HepG2 (cell line): ENCODE results near the gene FBF1. TPM values are rescaled to one million over a fixed set of nuclear protein-coding genes. Genes with fewer than 3 reads are reported as not detected.

Experiments
- ATAC-seq: fragments of 200-7000 bp; cut with Tn5 transposase; 3 replicates; pipeline ENCODE4 v1.9.1; 2020; ENCODE audit warnings: mild to moderate bottlenecking, moderate library complexity
- BruUV-seq: library from RNA; stranded (reverse); fragments of 400-500 nt; replicated peaks from 2 replicates; lab custom pipeline; 2021; lab: Mats Ljungman, UMichigan
- CTCF ChIA-PET: fragments of 300-600 bp; formaldehyde crosslinking; extraction: SDS; loops from one replicate; lab custom pipeline; 2021; ENCODE audit warnings: low total read pairs, inconsistent platforms, low intra/inter-chr PET ratio; lab: Yijun Ruan, JAX
- POLR2A ChIA-PET: fragments of 350-600 bp; sonication (Branson Sonifier 250); formaldehyde crosslinking; loops from one replicate; lab custom pipeline; 2020; ENCODE audit warnings: antibody characterized with exemption, inconsistent platforms; lab: Yijun Ruan, JAX
- DNase-seq: peaks from one replicate; pipeline ENCODE4 v3.0.0-alpha.2; 2015; ENCODE audit warnings: low spot score
- FAIRE-seq: peaks from 3 replicates; lab custom pipeline; 2011; peaks lifted over from hg19 to GRCh38; lab: Jason Lieb, UNC
- H2AFZ ChIP-seq: one replicate; pipeline ENCODE4 v1.6.1; 2011; ENCODE audit warnings: low read length, inconsistent platforms
- H3K27ac ChIP-seq: fragments of 300-600 bp; 3 replicates; pipeline ENCODE4 v1.8.0; 2011; ENCODE audit warnings: mixed run types, mild to moderate bottlenecking, mixed read lengths, low read length, inconsistent platforms; ENCODE audit not compliant: insufficient read depth; ENCODE audit errors: extremely low read length
- H3K27me3 ChIP-seq, 2 experiments: fragments of 200-600 bp in 1 of 2; 2 replicates in 1 of 2; 3 replicates in 1 of 2; pipeline versions ENCODE4 v1.6.0 to v1.8.0; 2011; ENCODE audit warnings: low read length in 2 of 2, mild to moderate bottlenecking in 2 of 2, moderate library complexity in 2 of 2, inconsistent platforms in 1 of 2; ENCODE audit not compliant: insufficient read depth in 2 of 2, control insufficient read depth in 1 of 2
- H3K36me3 ChIP-seq, 2 experiments: fragments of 200-600 bp in 1 of 2; replicated peaks in 1 of 2; 2 replicates in 1 of 2; 3 replicates in 1 of 2; pipeline versions ENCODE4 v1.5.1 to v1.8.0; 2011; ENCODE audit warnings: low read length in 2 of 2, inconsistent platforms in 1 of 2; ENCODE audit not compliant: insufficient read depth in 2 of 2, control insufficient read depth in 1 of 2
- H3K4me1 ChIP-seq: 2 replicates; pipeline ENCODE4 v1.5.1; 2012; ENCODE audit warnings: low read length, inconsistent platforms; ENCODE audit not compliant: insufficient read depth
- H3K4me2 ChIP-seq: 2 replicates; pipeline ENCODE4 v1.6.0; 2011; ENCODE audit warnings: low read depth, low read length, inconsistent platforms
- H3K4me3 ChIP-seq, 3 experiments: fragments of 200-600 bp in 1 of 3; sonication (generic), shearing (Covaris generic) in 1 of 3; replicated peaks in 1 of 3; 2 replicates each; pipeline ENCODE4 v1.5.1; 2011 to 2016; ENCODE audit warnings: low read length in 3 of 3, inconsistent platforms in 2 of 3, low read depth in 2 of 3, mild to moderate bottlenecking in 2 of 3, control low read depth in 1 of 3, mixed read lengths in 1 of 3; ENCODE audit not compliant: insufficient read depth in 1 of 3
- H3K79me2 ChIP-seq: one replicate; pipeline ENCODE4 v1.6.1; 2011; ENCODE audit warnings: low read length, inconsistent platforms; ENCODE audit not compliant: insufficient read depth
- H3K9ac ChIP-seq: 2 replicates; pipeline ENCODE4 v1.6.0; 2011; ENCODE audit warnings: mild to moderate bottlenecking, low read depth, low read length, inconsistent platforms; ENCODE audit not compliant: insufficient read depth
- H3K9me3 ChIP-seq: 2 replicates; pipeline ENCODE4 v1.5.1; 2012; ENCODE audit warnings: mild to moderate bottlenecking, low read length
- H4K20me1 ChIP-seq: 2 replicates; pipeline ENCODE4 v1.6.0; 2011; ENCODE audit warnings: inconsistent platforms, mild to moderate bottlenecking, low read length, moderate library complexity; ENCODE audit not compliant: insufficient read depth
- ATAD3A ChIP-seq: sonication (generic); formaldehyde crosslinking; IDR thresholded peaks from 2 replicates; pipeline ENCODE4 v1.4.0; 2020; ENCODE audit warnings: missing genetic modification reagents
- CEBPB ChIP-seq: IDR thresholded peaks from 2 replicates; pipeline ENCODE4 v1.6.1; 2011; ENCODE audit warnings: low read depth, low read length, improper control_type of control experiment, borderline replicate concordance
- DMAP1 ChIP-seq: IDR thresholded peaks from 2 replicates; pipeline ENCODE4 v1.6.1; 2016
- MEF2D ChIP-seq: sonication (generic); formaldehyde crosslinking; IDR thresholded peaks from 2 replicates; pipeline ENCODE4 v1.5.1; 2020; ENCODE audit warnings: mild to moderate bottlenecking, missing genetic modification reagents
- NFKB2 ChIP-seq: sonication (generic); formaldehyde crosslinking; IDR thresholded peaks from 2 replicates; pipeline ENCODE4 v1.4.0; 2020; ENCODE audit warnings: missing genetic modification reagents, borderline replicate concordance
- PHF5A ChIP-seq: IDR thresholded peaks from one replicate; pipeline ENCODE4 v1.6.1; 2018; ENCODE audit warnings: low read depth, missing genetic modification reagents; ENCODE audit not compliant: unreplicated experiment
- RFX1 ChIP-seq: fragments of 450-650 bp; IDR thresholded peaks from 2 replicates; pipeline ENCODE4 v1.6.1; 2017
- SAFB2 ChIP-seq: sonication (generic); formaldehyde crosslinking; IDR thresholded peaks from 2 replicates; pipeline ENCODE4 v1.5.1; 2020; ENCODE audit warnings: missing genetic modification reagents, low read depth, mild to moderate bottlenecking, borderline replicate concordance
- ZBTB7A ChIP-seq: sonication (generic); formaldehyde crosslinking; IDR thresholded peaks from 2 replicates; pipeline ENCODE4 v1.8.0; 2022; ENCODE audit warnings: mild to moderate bottlenecking, missing genetic modification reagents
- ZNF496 ChIP-seq: sonication (generic); formaldehyde crosslinking; IDR thresholded peaks from 2 replicates; pipeline ENCODE4 v1.8.1; 2023; ENCODE audit warnings: mild to moderate bottlenecking, moderate library complexity, missing genetic modification reagents; ENCODE audit not compliant: insufficient replicate concordance
- ZNF768 ChIP-seq: sonication (generic); formaldehyde crosslinking; IDR thresholded peaks from 2 replicates; pipeline ENCODE4 v1.4.0; 2020; ENCODE audit warnings: missing genetic modification reagents
- ZNF792 ChIP-seq: IDR thresholded peaks from 2 replicates; pipeline ENCODE4 v1.6.1; 2016
- WGBS: methylation state at CpG from one replicate; pipeline ENCODE4 v1.1.6; 2017; ENCODE audit warnings: low lambda C conversion rate; 5-methylcytosine and 5-hydroxymethylcytosine counted together
- in situ Hi-C: cut with HindIII; loops from 2 replicates; pipeline ENCODE4 v1.10.0; 2017; ENCODE audit warnings: low pct_unique_long_range_greater_than_20kb; ENCODE audit not compliant: extremely low pct_ligation_motif_present
- intact Hi-C: fragments of 100-400 bp; cut with micrococcal nuclease; formaldehyde crosslinking; loops from one replicate; pipeline ENCODE4 v1.10.0; 2022; ENCODE audit not compliant: unreplicated experiment
- polyA plus RNA-seq, 8 experiments: library from polyadenylated mRNA; depleted of rRNA in 3 of 8; stranded (reverse) in 7 of 8; unstranded in 1 of 8; fragments of >200 nt; fragmentation: Illumina TruSeq in 4 of 8; extraction: Trizol in 4 of 8; gene quantifications; 2 replicates each; pipeline versions ENCODE4 v1.2.1 to v1.2.3, GENCODE V29; 2011 to 2016; ENCODE audit warnings: low read depth in 4 of 8, missing spikeins in 1 of 8, mixed read lengths in 1 of 8; ENCODE audit not compliant: insufficient read depth in 1 of 8
- total RNA-seq, 5 experiments: library from RNA; depleted of rRNA; stranded (reverse); fragments of >200 nt; fragmentation: Illumina TruSeq; extraction: Trizol; gene quantifications; 2 replicates each; pipeline ENCODE4 v1.2.3, GENCODE V29; 2016; ENCODE audit warnings: low read depth in 1 of 5
- TF ChIP-seq, protein P1 (sequence below): sonication (generic); formaldehyde crosslinking; IDR thresholded peaks from 2 replicates; pipeline ENCODE4 v1.5.0; 2020; ENCODE audit warnings: mild to moderate bottlenecking, missing genetic modification reagents
- TF ChIP-seq, protein P2 (sequence below): IDR thresholded peaks from 2 replicates; pipeline ENCODE4 v1.6.1; 2016; ENCODE audit warnings: low read depth, borderline replicate concordance
- TF ChIP-seq, protein P3 (sequence below): sonication (generic); formaldehyde crosslinking; IDR thresholded peaks from 2 replicates; pipeline ENCODE4 v1.5.1; 2020; ENCODE audit warnings: mild to moderate bottlenecking, missing genetic modification reagents, moderate library complexity
- TF ChIP-seq, protein P4 (sequence below): sonication (generic); formaldehyde crosslinking; IDR thresholded peaks from 2 replicates; pipeline ENCODE4 v1.5.0; 2020; ENCODE audit warnings: missing genetic modification reagents

The FBF1 gene
- total and polyA plus RNA-seq, 2 of the 13 experiments (the other 11 are each of a cell fraction or from before 2014, with no cell fraction given): 2.4 to 8.1 TPM

DNA sequence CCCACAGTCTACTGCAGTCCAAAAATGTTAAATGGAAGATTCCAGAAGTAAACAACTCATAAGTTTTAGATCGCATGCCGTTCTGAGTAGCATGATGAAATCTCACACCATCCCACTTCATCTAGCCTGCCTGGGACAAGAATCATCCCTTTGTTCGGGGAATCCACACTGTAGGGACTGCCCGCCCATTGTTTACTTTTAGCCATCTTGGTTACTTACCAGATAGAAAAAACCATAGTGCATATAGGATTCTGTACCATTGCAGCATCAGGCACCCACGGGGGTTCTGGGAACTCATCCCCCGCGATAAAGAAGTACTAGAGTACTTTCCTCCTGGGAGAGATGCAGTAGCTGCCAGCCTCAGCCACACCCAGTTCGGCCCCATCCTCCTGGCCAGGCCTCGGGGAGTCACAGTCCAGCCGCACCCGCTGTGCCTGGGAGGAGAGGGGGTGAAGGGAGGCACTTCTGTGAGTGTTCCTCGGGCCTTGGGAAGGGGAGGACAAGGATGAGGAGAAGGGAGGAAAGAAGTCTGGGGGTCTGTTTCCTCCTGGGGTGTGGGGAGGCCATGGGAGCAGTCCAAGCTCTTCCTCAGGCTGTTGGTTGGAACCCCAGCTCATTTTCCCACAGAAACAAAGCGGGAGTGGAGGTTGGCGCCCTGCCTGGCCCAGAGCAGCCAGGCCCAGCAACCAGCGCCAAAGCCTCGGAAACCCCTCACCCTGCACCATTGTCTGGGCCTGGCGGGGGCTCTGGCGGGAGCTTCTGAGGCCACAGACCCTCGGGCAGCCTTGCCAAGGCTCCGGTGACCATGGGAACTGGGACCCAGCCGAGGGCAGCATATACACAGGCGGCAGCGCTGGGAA is 71.3 kb downstream of the FBF1 start:
- H3K4me2 ChIP-seq: peak overlapping the region; percentile 84
- POLR2A ChIA-PET: interaction anchor here (1.0 to 13.8 kb wide), 8 partner anchors 8 to 105 kb away, joined by 3 to 454 read pairs (median 14); partner anchors contain the start of genes GALK1, TRIM47, TRIM65 and UNC13D
- peak; percentile 99 for DNase-seq
- no peaks in the 10 kb centered on the region; the same call in 1 of the 2 replicates for H4K20me1 ChIP-seq
- H3K9me3 ChIP-seq: no peaks in the 10 kb centered on the region
- H3K4me1 ChIP-seq: peaks cover 94% of the 10 kb centered on the region
- in situ Hi-C loops: no loop called here
- WGBS: 15% methylated on average over 16 of the region's 23 CpGs
- H3K9ac ChIP-seq: peak overlapping the region; percentile 85
- CTCF ChIA-PET: no interaction called here
- intact Hi-C loops: loop anchor here (2.0 kb wide), 1 partner anchor 15 kb away; the partner anchor contains the start of gene WBP2
- H2AFZ ChIP-seq: no peak overlapping the region
- peak; percentile 96 for FAIRE-seq
- peak overlapping the region; percentile 83 for H3K27ac ChIP-seq
- peaks cover 1 to 8% of the 10 kb centered on the region in 2 experiments; a peak in 3 of 5 replicates for H3K36me3 ChIP-seq
- ATAC-seq: peak; percentile 52
- H3K4me3 ChIP-seq: peak overlapping the region; percentile 59 to 75 (median 59)
- H3K27me3 ChIP-seq: no peaks in the 10 kb centered on the region
- H3K79me2 ChIP-seq: peaks cover 9% of the 10 kb centered on the region
- TSS peak; percentile 87 for BruUV-seq
- TF ChIP-seq ZNF792 (CRISPR knock-in tag) (peak; percentile 87), ZNF768 (CRISPR knock-in tag) (peak; percentile 76; the same call in 1 of the 2 replicates), NFKB2 (CRISPR knock-in tag) (peak; percentile 42; the same call in 1 of the 2 replicates), DMAP1 (CRISPR knock-in tag) (peak; percentile 90; the same call in 1 of the 2 replicates), SAFB2 (CRISPR knock-in tag) (peak; percentile 56), CEBPB (peak; percentile 82), MEF2D (CRISPR knock-in tag) (0 out of 2 replicates have a peak, but pooled peaks have one; percentile 45), ATAD3A (no peak), PHF5A (CRISPR knock-in tag) (peak; percentile 29), RFX1 (peak; percentile 24; the same call in 1 of the 2 replicates), ZNF496 (CRISPR knock-in tag) (no peak), ZBTB7A (no peak)
- TF ChIP-seq, protein P1, sequence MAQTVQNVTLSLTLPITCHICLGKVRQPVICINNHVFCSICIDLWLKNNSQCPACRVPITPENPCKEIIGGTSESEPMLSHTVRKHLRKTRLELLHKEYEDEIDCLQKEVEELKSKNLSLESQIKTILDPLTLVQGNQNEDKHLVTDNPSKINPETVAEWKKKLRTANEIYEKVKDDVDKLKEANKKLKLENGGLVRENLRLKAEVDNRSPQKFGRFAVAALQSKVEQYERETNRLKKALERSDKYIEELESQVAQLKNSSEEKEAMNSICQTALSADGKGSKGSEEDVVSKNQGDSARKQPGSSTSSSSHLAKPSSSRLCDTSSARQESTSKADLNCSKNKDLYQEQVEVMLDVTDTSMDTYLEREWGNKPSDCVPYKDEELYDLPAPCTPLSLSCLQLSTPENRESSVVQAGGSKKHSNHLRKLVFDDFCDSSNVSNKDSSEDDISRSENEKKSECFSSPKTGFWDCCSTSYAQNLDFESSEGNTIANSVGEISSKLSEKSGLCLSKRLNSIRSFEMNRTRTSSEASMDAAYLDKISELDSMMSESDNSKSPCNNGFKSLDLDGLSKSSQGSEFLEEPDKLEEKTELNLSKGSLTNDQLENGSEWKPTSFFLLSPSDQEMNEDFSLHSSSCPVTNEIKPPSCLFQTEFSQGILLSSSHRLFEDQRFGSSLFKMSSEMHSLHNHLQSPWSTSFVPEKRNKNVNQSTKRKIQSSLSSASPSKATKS: no peak
- TF ChIP-seq, protein P2, sequence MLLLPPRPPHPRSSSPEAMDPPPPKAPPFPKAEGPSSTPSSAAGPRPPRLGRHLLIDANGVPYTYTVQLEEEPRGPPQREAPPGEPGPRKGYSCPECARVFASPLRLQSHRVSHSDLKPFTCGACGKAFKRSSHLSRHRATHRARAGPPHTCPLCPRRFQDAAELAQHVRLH (CRISPR knock-in tag): peak; percentile 44; the same call in 1 of the 2 replicates
- TF ChIP-seq, protein P3, sequence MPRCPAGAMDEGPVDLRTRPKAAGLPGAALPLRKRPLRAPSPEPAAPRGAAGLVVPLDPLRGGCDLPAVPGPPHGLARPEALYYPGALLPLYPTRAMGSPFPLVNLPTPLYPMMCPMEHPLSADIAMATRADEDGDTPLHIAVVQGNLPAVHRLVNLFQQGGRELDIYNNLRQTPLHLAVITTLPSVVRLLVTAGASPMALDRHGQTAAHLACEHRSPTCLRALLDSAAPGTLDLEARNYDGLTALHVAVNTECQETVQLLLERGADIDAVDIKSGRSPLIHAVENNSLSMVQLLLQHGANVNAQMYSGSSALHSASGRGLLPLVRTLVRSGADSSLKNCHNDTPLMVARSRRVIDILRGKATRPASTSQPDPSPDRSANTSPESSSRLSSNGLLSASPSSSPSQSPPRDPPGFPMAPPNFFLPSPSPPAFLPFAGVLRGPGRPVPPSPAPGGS (CRISPR knock-in tag): no peak; the same call in 1 of the 2 replicates
- TF ChIP-seq, protein P4, sequence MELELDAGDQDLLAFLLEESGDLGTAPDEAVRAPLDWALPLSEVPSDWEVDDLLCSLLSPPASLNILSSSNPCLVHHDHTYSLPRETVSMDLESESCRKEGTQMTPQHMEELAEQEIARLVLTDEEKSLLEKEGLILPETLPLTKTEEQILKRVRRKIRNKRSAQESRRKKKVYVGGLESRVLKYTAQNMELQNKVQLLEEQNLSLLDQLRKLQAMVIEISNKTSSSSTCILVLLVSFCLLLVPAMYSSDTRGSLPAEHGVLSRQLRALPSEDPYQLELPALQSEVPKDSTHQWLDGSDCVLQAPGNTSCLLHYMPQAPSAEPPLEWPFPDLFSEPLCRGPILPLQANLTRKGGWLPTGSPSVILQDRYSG (CRISPR knock-in tag): no peak
